Measurements from ENCODE around the gene MARK2.

DNA sequence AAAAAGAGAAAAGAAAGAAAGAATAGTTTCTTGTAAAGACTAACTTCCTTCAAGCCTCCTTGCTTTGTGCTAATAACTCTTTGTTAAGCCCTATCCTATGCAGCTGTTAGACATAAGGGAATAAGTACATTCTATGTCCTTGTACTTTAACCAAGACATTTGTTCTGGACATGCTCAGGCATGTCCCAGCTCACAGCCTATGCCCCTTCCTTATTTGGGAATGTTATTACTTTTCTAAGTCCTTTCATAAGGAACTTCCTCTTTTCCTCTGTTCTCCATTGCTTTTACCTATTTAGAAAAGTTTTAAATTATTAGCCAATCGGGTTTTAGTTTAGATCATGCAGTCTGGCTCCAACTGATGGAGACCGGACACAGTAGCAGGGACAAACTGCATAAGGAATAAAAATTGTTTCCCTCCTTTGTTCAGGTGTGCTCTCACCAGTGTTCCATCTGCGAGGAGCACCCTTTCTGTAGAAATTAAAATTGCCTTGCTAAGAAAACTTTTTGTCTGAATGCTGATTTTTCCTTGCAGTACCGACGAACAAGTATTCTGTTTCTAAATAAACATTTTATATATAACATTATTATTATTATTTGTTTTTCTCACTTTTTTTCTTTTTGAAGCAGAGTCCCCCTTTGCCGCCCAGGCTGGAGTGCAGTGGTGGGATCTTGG is 47.3 kb upstream of the MARK2 start:
- TF ChIP-seq CTCF (IDR thresholded peaks at IDR 0.05) (no peak), POLR2A (IDR thresholded peaks at IDR 0.05) (no peak)

Measured in Peyer's patch (tissue), 4 donors.